OCI-LY3 (cell line): ENCODE results near the gene TRIM28.

Experiments
- CTCF ChIP-seq: fragments of 200-600, 300-600 bp; sonication (generic); IDR thresholded peaks from 2 replicates; pipeline ENCODE4 v1.5.1; 2014; ENCODE audit warnings: antibody characterized with exemption, low read length, low read depth
- EZH2phosphoT487 ChIP-seq: fragments of 200-600 bp; shearing (Covaris generic); IDR thresholded peaks from 2 replicates; pipeline ENCODE4 v1.6.1; 2018; ENCODE audit warnings: antibody characterized with exemption, mixed run types, low read depth

- no peak for TF ChIP-seq CTCF
- no peak for TF ChIP-seq EZH2phosphoT487
Measured at GRCh38 chr19:58579473-58580142, 35.7 kb downstream of the TRIM28 start.
